Measurements from ENCODE around the gene CLCN5.

Gene CLCN5

DNA sequence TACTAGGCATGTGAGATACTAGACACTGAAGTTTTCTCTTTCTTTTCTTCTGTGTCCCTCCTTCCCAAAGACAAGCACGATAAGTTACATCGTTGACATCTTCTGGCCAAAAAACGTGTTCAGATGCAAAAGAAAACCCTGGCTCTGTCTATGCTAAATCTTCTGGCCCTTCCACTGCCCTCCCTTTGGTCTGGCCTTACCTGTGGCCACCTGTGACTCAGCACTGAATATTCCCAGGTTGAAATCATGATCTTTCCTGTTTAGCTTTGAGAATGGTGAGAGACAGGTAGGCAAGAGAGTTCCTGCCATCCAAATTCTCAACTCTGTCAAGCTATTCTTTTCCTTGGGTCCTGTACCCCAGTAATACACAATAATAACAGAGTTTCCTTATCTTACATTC lies 12.3 kb downstream of the CLCN5 start:
- no peak for DNase-seq

DNA sequence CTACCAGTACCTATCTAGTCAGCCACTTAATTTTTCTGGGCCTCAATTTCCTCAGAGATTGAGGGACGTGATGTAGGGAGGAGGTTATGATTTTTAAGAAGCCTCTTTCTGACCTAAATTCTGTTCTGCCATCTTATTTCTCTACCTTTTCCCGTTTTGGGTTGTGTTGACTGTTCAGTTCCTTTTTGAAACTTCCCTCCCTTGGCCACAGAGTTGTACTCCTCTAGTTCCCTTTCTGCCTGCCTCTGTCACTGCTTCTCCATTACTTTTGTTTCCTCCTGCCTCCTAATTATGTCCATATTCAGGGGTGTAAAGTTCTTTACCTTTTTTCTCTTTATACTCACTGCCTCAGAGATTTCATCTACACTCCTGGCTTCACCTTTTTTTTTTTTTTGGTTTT lies 25.4 kb downstream of the CLCN5 start:
- no peak for DNase-seq

DNA sequence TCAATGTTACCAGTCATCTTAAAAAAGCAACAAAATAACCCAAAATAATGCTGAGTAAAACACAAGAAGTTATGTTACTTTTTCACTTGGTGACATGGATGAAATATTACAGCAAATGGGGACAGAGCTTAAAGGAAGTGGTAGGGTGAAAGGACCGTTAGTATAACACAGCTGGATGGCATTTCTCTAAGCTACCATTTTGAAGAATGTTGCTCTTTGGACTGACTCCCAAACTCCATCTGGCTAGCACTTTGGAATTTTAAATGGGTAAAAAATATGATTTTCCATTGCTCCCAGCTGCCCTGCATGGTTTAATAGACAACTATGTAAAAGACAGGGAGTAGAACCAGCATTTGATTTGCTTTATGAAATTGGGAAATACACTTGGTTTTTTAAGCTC lies 27.6 kb downstream of the CLCN5 start:
- no peak for DNase-seq

GRCh38 chrX:49951524-49952193 lies 29.3 kb downstream of the CLCN5 start:
- DNase-seq = no peak

DNA sequence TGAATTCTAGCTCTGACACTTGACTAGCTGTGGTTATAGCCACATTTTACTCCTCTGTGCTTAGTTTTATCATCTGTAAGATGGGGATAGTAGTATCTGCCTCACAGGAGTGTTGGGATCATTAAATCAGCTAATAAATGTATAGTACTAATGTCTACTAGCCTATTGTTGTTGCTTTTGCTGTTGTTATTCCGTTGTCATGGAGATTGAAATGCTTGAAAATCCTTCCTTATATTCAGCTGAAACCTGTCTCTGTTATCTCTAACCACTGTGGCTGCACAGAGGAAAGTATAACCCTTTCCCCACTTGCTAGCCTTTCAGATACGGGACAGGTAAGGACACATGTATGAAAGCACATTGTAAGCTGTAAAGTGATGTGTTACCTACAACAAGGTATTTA lies 33.9 kb downstream of the CLCN5 start:
- no peak for DNase-seq

- no peak for DNase-seq
Observed at GRCh38 chrX:49958727-49959485, 36.5 kb downstream of the CLCN5 start.

GRCh38 chrX:49959602-49960001 lies 37.2 kb downstream of the CLCN5 start:
- no peak for DNase-seq

- no peak for DNase-seq
Observed at GRCh38 chrX:49960061-49960460, 37.7 kb downstream of the CLCN5 start.

- no peak for DNase-seq
Observed at GRCh38 chrX:49970674-49971073, 48.3 kb downstream of the CLCN5 start.

GRCh38 chrX:49972328-49972860 lies 50.0 kb downstream of the CLCN5 start:
- DNase-seq = no peak

DNA sequence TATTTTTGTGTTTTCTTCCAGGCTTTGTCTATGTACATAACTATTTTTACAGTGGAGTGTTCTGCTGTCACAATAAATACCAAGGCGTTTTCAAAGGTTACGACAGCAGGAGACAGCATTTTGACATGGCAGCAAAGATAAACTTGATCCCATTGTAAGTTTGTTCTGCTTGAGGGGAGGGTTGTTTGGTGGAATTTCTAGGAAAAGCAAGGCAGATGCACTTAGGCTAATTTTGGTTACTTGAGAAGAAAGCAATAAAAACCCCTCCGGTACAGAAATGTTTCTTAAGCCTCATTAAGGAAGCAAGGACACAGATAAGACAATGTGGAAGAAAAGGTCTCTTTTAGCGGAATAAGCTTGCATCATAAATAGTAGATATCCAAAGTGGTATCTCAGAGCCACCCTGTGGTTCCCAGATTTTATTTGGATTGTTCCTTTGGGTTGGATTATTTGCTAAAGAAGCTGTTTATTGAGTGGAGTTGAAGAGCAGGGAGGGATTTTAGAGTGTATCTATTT lies 54.3 kb downstream of the CLCN5 start:
- DNase-seq = no peak

DNA sequence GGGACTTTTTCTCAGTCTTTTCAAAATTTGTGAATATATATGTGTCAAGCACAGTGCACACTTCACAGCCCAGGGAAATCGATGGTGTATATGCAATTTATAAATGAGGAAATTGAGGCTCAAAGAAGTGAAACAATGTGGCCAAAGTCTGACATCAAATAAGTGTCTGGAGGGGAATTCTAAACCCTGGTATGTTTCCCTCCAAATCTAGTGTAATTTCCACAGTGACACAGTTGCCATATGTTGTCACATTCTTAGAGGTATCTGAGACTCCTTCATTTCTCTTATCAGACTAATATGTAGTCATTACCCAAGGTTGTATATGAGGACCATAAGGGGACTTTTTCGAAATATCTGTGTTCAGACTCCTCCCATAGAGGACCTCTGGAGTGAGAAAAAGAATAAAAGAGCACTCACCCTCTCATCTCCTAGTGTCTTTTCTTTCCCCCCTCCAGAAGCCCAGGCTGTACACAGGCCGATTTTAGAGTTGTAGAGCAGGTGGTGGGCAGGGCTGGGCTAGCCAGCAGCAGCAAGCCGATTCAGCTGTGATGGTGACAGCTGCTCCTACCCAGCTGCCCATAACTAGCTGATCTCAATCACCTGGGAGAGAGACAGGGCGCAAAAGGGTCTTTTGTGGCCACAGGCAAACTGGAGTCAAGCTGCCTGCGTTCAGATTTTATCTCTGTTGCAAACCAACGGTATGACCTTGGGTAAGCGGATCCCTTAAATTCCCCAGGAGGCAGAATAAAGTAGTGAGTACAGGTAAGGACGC lies 55.1 kb downstream of the CLCN5 start:
- DNase-seq = no peak

GRCh38 chrX:49978176-49978575 lies 55.8 kb downstream of the CLCN5 start:
- DNase-seq = no peak

DNA sequence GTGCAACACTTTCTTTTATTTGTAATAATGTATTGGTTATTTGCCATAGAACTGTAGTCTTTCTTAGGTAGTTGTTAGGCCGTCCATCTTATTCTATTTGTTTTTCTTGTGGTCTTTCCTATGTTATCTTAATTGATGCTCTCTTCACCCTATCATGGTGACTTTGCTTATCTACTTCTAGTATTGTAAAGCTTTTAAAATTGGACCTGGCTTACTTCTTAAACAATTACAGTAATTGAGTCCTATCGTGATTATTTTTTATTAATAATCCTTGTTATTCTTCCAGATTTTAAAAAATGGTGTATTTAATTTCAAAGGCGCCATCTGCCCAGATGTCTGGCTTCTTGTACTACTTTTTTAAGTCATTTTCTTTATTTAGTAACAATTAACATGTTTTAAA lies 63.7 kb downstream of the CLCN5 start:
- no peak for DNase-seq

DNA sequence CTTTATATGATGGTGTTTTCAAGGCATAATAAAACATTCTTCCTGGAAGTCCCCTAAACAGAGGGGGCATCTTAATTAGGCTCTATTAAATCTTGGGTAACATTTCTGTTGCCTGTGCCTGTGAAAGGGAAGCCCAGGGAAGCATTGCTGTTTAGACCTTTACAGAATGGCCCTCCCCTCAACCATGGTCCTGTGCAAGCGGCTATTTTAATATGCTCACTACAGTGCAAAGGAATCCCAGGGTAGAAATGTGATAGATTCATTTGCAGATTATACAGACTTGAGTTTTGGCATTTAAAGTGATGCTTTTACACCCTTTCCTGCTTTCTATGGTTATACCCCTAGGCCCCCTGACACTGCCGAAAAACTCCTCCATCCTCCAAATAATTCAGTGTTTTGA lies 65.3 kb downstream of the CLCN5 start:
- DNase-seq = no peak

GRCh38 chrX:49988143-49988542 lies 65.7 kb downstream of the CLCN5 start:
- no peak for DNase-seq

DNA sequence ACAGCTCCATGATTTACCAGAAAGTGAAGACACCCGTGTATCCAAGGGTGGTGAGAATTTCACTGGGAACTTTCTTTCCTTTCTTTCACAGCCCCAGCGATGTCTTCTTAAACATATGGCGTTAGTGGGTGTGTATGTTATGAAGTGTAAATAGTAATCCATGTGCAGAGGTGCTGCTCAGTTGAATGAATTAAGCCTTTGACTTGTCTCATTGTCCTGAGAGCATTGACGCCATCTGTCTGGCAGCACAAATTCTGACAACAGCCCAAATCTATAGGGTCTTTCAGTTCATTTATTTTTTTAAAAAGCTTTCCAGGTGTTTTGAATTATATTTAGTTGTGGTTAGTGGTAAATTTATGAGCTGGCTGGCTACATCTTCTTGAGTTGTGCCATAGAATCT lies 69.4 kb downstream of the CLCN5 start:
- DNase-seq = no peak

DNA sequence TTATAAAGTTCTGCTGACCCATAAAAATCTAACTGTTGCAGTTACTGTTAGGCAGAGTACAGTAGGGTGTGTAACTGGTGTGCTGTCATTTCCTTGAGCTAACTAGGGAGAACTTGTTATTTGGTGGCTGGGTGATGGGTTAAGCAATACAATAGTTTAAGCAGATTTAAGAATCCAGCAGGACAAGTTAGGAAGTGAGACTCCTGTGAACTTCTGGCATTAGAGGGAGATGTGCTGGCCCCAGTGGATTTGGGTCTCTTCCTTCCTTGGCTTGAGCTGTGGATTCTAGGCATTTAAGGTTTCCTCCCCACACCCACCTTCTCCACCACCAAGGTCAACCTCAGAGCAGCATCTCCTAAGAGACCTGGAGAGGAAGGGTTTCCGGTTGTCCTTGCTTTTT lies 70.5 kb downstream of the CLCN5 start:
- DNase-seq = no peak

GRCh38 chrX:49993661-49994060 lies 71.3 kb downstream of the CLCN5 start:
- no peak for DNase-seq

- no peak for DNase-seq
Observed at GRCh38 chrX:49995107-49995731, 72.8 kb downstream of the CLCN5 start.

DNA sequence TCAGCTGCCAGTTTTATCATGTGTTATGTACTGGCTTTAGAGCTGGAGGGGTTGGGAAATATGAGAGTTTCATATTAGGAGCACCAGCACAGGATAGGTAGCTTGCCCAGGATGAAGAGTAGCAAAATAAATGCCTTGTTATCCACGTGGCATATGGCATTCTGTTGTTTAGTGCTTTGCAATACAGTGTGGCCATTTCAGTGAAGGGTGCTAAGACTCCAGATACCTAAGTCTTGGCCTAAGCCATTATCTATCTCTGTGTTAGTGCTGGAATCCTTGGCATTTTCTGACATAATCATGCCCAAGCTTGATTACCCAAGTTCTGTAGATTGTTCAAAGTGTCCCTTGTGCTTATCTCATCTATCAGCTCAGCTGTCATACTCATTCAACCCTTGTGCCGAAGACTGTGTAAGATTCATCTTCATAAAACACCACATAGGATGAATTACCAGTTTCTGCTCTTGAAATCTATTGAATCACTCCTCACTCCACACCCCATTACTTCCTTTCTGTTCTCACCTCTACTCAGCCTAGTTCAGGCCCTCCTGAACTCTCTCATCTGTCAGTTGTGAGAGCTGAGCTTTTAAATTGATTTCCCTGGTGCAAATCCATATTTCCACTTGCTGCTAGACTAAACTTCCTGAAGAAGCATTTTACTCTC lies 73.5 kb downstream of the CLCN5 start:
- no peak for DNase-seq

- DNase-seq = no peak
Observed at GRCh38 chrX:49996474-49996873, 74.1 kb downstream of the CLCN5 start.

Measured in NCI-H510A (cell line).